WTC11 (cell line): Measurements from ENCODE around the gene OR10A7.

ENCODE experiments used
- RELA ChIP-seq: sonication (generic); formaldehyde crosslinking; IDR thresholded peaks from 2 replicates; pipeline ENCODE4 v1.8.1; 2022; ENCODE audit warnings: missing genetic modification reagents, mild to moderate bottlenecking, borderline replicate concordance
- TF ChIP-seq, protein P1 (sequence below): fragments of 250-450 bp; sonication (Bioruptor Pico); IDR thresholded peaks from 2 replicates; pipeline ENCODE4 v1.9.0; 2021; ENCODE audit warnings: mild to moderate bottlenecking
- TF ChIP-seq, protein P2 (sequence below): fragments of 200-600 bp; IDR thresholded peaks from 2 replicates; pipeline ENCODE4 v1.8.0; 2022; ENCODE audit warnings: antibody characterized with exemption
- TF ChIP-seq, protein P3 (sequence below): sonication (generic); formaldehyde crosslinking; IDR thresholded peaks from 2 replicates; pipeline ENCODE4 v1.8.1; 2022; ENCODE audit warnings: low read depth, missing genetic modification reagents, borderline replicate concordance

DNA sequence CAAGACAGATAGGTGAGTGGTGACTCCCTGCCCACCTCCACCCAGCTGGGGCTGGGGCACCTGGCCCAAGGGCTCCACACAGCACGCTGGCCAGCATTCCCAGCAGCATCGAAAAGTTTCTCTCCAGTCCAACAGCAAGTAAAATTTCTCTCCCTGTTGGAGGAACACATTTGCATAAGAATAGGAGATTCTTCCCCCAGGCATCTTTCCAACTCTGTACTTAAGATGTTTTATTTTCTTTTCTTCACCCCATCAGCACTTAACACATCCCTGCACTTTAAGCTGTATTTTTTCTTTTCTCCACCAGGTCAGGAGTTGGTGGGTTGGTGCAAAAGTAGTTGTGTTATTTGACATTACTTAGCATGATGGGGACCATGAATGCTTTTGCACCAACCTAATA, 47.4 kb upstream of the OR10A7 start:
- TF ChIP-seq, protein P1, sequence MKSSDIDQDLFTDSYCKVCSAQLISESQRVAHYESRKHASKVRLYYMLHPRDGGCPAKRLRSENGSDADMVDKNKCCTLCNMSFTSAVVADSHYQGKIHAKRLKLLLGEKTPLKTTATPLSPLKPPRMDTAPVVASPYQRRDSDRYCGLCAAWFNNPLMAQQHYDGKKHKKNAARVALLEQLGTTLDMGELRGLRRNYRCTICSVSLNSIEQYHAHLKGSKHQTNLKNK (CRISPR knock-in tag) = no peak
- TF ChIP-seq, protein P2, sequence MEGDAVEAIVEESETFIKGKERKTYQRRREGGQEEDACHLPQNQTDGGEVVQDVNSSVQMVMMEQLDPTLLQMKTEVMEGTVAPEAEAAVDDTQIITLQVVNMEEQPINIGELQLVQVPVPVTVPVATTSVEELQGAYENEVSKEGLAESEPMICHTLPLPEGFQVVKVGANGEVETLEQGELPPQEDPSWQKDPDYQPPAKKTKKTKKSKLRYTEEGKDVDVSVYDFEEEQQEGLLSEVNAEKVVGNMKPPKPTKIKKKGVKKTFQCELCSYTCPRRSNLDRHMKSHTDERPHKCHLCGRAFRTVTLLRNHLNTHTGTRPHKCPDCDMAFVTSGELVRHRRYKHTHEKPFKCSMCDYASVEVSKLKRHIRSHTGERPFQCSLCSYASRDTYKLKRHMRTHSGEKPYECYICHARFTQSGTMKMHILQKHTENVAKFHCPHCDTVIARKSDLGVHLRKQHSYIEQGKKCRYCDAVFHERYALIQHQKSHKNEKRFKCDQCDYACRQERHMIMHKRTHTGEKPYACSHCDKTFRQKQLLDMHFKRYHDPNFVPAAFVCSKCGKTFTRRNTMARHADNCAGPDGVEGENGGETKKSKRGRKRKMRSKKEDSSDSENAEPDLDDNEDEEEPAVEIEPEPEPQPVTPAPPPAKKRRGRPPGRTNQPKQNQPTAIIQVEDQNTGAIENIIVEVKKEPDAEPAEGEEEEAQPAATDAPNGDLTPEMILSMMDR = no peak
- TF ChIP-seq, protein P3, sequence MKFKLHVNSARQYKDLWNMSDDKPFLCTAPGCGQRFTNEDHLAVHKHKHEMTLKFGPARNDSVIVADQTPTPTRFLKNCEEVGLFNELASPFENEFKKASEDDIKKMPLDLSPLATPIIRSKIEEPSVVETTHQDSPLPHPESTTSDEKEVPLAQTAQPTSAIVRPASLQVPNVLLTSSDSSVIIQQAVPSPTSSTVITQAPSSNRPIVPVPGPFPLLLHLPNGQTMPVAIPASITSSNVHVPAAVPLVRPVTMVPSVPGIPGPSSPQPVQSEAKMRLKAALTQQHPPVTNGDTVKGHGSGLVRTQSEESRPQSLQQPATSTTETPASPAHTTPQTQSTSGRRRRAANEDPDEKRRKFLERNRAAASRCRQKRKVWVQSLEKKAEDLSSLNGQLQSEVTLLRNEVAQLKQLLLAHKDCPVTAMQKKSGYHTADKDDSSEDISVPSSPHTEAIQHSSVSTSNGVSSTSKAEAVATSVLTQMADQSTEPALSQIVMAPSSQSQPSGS = no peak
- TF ChIP-seq RELA = no peak
